Fibroblast of skin of left biceps (primary cell): Measurements from ENCODE around the gene TASP1.
"Not testable (repeated sequence)": the region's sequence is repeated elsewhere in the genome, so short reads cannot be mapped to it uniquely, and the experiment has no call there.

Source experiments
- DNase-seq, 2 experiments: peaks; one replicate each; pipeline ENCODE4 v3.0.0-alpha.2; 2013; ENCODE audit warnings: low read depth in 2 of 2

The TASP1 gene

DNA sequence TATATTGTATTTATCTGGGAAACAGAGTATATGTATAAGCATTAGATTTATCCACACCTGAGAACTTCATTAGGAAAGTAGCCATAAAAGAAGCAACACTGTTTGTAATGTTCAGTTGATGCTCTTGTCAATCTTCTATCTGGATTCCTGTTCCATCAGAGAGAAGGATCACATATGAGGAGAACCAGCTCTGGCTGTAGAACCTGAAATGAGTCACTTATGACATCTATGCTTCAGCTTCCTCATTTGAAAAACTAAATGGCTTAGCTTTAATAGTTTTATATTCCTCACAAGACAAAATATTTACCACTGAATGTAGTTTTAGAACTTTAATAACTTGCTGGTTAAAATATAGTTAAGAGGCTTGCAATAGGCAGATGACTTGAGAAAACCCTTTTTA lies 144.7 kb downstream of the TASP1 start:
- no peak for DNase-seq

DNA sequence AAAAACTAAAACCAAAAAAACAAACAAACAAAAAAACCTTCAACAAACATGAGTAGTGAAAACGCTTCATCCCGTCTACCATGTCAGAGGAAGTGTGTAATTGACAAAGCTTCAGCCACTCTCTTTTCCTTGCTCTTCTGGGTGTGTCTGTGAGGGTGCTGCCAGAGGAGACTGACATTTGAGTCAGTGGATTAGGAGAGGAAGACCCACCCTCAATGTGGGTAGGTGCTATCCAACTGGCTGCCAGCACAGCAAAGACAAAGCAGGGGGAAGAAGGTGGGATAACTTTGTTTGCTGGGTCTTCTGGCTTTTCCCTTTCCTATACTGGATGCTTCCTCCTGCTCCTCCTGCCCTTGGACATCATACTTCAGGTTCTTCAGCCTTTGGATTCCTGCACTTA lies 145.6 kb downstream of the TASP1 start:
- no peak for DNase-seq

DNA sequence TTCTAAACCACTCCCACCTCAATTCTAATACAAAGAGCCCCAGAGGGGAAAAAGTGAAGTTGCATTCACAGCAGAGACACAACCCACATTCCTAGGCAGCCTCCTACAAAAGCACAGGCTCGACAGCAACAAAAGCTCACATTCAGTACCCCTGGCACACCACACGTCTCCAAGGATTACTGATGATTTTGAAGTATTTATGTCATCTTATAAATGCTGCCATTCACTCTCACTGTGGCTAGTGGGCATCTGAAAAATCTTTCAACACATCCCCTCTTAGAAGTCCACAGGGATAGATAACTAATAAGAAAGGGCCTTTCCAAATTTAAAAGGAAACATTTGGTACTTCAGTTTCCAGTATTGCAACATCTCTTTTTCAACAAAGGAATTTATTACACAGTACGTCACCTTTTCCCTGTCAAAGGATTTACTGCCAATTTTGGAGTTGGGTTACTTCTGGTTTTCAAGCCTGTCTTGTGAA lies 146.7 kb downstream of the TASP1 start:
- DNase-seq = peak; percentile 69 to 74

DNA sequence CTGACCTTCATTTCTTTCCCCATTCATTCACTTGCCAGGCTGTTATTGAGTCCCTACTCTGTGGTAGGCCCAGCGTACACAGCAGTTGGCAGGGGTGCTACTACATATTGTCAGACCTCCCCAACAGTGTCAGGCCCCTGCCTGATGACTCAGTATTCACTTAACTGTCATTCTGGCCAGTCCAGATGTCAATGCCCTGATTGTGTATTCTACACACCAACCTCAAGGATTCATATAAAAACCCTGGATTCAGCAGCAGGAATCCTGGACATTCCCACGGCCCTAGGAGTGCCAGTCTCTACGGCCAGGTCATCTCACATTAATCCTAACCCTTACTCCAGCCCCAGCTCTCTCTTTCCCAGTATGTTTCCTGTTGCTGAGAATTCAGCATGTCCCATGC lies 151.5 kb downstream of the TASP1 start:
- no peak for DNase-seq

DNA sequence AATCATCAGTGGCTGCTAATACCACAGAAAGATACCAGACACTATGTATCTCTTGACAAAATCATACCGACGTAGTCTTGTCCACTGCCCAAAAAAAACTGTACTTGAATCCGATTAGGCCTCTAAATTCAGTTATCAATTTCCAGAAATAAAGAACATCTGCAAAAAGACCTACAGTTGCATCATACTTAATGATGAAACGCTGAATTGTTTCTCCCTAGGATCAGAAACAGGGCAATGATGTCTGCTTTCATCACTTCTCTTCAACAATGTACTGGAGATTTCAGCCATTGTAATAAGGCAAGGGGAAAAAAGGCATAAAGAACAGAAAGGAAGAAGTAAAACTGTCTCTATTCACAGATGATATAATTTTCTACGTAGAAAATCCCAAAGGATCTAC lies 152.0 kb downstream of the TASP1 start:
- DNase-seq = no peak

DNA sequence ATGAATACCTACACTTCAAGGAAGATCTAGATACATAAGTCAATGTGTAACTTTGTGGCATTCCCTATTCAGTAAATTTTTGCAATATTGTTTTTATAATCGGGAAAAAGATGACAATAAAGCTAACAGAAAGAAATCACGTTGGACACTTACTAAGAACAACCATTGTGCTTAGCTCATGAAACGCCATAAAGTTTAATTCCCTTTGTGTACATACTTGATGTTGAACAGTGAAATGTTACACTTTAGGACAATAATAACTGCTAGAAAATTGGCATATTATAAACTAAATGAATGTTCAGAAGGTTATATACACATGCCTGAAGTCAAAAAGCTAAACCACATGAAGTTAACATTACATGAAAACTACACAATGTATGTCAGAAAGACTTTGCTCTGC lies 153.2 kb downstream of the TASP1 start:
- DNase-seq = no peak

DNA sequence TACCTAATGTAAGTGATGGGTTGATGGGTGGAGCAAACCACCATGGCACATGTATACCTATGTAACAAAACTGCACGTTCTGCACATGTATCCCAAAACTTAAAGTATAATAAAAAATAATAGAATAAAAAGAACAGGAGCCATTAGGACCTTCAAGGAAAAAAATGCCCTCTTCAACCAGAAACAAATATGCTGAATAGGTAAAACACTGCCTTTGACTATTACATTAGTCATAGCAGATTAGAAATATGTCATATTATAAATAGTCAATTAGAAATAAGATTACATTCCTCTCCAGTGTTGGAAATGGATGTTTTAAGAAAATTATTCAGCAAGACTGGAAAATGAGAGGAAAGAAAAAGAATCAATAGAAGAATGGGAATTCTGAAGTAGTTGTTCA lies 153.7 kb downstream of the TASP1 start:
- not testable (repeated sequence) for DNase-seq

DNA sequence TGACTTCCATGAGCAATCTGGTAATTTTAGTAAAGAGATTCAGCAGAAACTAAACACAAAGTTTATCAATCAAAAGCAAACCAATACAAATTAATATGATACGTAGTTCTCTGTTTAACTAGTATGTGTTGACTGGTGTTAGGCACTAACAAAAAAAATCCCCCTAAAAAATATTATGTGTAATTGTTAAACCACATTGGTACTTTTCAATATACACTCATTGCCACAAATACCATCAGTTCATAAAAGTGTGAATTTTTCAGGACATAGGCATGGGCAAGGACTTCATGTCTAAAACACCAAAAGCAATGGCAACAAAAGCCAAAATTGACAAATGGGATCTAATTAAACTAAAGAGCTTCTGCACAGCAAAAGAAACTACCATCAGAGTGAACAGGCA lies 155.3 kb downstream of the TASP1 start:
- not testable (repeated sequence) for DNase-seq

DNA sequence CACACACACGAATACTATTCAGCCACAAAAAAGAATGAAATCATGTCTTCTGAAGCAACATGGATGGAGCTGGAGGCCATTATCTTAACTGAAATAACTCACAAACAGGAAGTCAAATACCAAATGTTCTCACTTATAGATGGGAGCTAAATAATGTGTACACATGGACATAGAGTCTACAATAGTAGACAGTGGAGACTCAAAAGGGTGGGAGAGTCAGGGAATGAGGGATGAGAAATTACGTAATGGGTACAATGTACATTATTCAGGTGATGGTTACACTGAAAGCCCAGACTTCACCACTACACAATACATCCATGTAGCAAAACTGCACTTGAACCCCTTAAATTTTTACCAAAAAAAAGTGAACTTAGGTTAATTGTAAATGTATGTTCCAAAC lies 160.4 kb downstream of the TASP1 start:
- DNase-seq = no peak

DNA sequence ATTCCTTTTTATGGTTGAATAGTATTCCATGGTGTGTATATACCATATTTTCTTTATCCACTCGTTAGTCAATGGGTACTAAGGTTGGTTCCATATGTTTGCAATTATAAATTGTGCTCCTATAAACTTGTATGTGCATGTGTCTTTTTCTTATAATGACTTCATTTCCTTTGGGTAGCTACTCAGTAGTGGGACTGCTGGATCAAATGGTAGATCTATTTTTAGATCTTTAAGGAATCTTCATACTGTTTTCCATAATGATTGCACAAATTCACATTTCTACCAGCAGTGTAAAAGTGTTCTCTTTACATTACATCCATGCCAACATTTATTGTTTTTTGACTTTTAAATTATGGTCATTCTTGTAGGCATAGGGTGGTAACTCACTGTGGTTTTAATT lies 164.3 kb downstream of the TASP1 start:
- no peak for DNase-seq

DNA sequence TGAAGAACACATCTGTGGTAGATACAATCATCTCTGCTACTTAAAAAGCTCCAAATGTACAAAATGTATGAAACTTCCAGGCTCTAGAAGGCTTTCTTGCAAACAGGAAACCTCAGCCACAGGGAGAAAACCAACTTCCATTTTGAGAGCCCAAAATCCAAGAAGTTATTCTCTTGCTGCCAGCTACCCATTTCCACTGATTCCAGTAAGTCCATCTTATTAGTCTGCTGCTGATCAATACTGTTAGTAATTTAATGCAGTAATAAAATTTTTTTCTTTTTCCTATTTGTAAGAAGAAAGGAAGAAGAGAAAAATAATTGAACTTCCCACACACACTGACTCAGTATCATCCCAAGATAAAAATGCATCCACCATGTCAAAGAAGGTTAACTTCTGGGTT lies 169.5 kb downstream of the TASP1 start:
- DNase-seq = no peak

DNA sequence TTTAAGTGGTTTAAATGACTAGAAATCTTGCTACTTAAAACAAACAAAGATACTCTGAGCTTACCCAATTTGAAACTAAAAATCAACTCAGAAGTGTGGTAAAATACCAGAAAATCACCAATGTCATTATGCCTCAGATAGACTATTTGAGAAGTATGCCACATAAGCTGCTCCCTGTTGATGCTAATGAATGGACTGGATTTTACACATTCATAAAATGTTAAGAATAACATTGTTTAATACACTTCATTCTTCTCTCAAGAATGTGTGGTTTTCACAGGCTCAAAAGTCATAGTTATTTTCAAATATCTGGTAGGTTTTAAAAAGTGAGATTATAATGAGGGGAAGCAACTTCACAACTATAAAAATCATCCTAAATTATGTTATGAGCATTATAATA lies 170.6 kb downstream of the TASP1 start:
- DNase-seq = no peak

DNA sequence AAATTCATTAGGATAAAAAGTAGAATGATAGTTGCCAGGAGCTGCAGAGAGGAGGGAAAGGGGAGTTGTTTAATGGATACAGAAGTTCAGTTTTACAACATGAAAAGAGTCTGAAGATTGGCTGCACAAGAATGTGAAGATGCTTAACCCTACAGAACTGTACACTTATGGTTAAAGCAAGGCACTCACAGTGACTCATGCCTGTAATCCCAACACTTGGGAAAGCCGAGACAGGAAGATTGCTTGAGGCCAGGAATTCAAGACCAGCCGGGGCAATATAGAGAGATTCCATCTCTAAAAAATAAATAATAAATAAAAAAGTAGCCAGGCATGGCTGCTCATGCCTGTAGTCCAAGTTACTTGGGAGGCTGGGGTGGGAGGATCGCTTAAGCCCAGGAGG lies 174.0 kb downstream of the TASP1 start:
- DNase-seq = no peak

DNA sequence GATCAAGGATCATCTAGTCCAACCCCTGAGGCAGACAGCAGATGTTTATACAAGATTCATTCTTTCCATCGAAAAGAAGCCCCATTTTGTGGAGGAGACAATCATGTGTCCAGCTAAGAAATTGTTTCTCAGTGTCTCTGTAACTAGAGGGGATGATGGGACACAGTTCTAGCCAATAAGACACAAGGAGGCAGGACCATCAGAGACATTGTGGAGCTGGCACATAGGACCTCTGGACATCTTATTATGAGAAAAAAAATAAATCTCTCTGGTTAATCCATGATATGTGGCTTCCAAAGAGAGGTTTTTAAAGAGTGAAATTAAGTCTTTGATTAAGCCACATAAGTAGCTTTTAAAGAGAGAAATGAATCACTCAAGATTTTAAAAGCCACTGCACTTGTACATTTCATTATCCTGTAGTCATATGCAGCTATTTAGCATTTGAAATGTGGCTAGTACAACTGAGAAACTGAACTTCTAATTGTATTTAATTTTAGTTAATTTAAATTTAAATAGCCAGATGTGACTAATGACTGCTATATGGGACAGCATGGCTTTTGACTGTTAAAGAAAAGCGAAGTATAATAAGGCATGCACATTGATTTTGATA lies 176.8 kb downstream of the TASP1 start:
- DNase-seq = no peak

DNA sequence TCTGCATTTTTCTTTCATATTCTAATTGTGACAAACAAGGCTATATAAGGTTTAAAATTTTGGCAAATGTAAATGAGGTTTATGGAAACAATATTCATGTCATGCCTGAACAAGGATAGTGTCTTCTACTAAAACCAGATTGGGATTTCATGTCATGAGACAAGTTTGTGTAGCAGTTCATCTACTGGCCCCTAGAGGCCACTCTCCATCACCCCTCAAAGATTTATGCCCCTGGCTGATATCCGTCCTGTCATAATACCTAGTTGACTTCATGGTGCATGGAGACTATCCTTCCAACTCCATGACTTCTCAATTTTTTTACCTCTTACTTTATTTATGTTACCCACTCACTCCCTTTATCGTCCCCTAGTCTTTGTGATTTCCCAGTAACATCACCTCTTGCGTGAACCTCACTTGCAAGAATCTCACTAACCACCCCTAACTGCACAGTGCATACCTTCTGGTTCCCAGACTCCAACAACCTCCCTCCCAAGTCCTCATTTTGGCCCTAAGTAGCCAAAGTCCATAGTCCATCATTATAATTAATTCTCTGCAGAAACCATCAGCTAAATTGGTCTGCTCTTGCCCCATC lies 179.8 kb downstream of the TASP1 start:
- no peak for DNase-seq

DNA sequence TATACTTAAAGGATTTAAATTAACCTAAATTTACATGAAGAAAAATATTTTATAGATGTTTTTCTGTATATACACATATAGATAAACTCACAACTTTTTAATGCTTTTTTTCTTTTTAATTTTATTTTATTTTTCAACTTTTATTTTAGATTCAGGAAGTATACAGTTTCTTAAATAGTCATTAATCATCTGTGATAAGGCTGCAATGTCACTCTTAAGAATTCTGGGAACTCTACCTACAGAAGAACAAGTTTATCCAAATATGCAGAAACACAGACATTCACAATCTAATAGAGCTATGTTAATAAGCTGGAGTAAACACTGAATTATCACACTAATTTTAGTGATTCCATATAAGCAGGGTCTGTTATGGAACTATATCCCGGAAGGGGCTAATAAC lies 181.2 kb downstream of the TASP1 start:
- no peak for DNase-seq

DNA sequence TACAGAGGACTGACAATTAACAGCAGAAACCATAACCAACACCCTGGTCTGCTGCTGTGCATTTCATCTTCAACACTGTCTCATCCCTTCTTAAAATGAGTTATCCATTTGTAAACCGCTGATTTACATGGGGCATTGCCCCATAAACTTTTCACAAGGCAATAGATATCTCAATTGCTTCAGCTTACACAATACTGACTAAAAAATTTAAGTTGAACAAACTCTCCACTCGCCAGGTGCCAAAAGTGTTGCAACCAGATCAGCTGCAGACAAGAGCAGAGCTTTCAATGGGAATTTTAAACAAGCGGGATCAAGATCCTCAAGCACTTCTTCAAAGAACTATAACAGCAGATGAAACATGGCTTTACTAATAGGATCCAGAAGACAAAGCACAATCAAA lies 183.0 kb downstream of the TASP1 start:
- peak; percentile 17 to 19 for DNase-seq

DNA sequence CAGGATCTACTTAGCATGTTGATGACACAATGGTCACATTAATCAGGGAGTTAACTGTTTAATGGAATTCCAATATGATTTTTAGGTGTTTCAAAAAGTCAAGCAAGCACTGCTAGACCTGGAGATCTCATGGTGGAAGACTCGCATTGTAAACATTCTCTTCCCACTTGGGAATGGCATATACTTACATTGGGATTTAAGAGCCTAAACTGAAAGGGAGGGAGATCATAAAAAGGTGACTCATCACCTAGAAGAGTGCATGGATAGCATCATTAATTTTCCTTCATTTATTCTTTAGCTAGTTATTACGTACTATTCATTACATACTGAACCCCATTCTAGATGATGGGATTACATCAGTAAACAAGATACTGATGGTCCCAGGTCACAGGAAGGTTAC lies 185.4 kb downstream of the TASP1 start:
- no peak for DNase-seq

DNA sequence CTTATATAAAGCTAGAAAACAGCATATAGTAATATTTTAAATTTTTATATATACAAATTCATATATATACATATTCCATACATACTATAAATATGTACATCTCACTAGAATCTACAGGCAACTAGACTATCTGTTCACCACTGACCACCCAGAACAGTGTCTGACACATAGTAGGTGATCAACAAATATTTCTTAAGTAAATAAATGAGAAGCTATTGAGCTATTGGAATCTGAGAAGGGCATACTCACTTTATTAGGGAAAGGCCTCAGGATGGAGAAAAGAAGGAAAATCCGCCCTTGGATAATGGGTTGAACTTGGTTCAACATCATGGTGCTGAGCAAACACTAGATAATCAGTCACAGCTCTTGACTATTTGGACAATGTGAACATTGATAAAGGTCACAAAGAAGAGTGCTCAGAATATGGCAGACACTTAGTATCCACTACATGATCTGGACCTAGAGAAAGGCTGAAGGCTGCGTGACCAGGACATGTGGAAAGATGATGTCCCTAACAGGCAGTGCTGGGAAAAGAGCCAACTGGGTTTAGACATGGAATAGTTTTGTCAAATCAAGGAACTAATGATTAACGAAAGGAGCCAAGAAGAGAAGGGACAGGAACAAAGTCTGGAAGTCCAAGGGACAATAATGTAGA lies 186.1 kb downstream of the TASP1 start:
- DNase-seq = no peak

DNA sequence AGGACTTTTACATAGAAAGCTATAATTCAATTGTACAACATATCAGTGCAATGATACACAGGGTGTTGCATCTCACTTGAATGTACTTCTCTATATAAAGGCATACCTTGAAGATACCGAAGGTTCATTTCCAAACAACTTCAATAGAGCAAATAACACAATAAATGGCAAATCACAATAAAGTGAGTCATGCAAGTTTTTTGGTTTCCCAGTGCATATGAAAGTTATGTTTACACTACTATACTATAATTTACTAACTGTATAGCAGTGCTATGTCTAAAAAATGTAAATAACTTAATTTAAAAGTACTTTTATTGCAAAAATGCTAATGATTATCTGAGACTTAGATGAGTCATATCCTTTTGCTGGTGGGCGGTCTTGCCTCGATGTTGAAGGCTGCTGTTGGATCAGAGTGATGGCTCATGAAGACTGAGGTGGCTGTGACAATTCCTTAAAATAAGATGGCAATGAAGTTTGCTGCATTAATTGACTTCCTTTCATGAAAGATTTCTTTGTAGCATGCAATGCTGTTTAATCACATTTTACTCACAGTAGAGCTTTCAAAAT lies 188.8 kb downstream of the TASP1 start:
- no peak for DNase-seq

DNA sequence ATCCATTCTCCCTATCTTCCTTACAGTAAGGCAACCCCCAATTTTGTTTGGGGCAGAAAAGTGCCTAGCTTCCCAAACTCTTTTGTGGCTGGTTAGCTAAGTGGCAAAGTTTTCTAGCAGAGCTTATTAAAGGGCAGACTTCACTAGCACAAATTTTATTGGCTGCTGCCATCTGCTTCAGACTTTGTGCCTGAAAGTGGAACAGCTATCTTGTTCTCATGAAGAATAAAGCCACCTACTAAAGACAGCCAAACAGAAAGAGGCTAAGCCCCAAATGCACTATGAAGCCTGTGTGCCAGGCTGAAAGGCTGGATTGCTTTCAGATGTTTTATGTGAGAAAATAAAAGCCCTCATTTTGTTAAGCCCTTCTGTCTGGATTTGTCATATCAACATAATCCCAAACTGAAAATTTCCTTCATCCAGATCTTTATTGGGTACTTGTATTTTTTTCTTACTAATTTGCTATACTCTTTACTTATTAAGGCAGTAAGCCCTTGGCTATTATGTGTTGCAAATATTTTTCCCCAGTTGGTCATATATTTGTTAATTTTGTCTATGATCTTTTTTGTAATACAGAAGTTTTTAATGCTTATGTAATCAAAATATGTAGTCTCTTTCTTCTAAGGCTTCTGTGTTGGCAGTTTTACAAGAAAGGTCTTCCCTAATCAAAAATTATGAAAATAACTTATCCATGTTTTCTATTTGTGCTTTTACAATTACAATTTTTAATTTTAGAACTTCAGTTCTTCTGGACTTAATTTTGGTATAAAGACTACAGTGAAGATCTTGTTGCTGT lies 191.1 kb downstream of the TASP1 start:
- no peak for DNase-seq

DNA sequence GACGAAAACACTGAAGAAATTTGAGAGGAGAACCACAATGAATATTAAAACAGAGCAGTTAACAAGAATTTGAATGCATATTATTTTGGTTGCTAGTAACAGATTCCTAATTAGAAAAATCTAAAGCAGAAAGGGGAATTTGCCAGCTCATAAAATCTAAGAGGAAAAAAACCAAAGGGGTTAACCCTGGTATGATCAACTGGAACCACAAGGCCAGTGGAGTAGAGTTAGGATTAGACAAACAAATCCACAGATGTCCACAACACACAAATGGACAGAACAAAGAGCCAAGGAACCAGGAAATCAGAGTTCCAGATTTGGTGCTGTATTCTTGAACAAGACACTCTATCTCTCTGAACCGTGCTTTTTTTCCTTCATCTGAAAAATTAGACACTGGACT lies 195.0 kb downstream of the TASP1 start:
- no peak for DNase-seq
